H9 (cell line): ENCODE data around the gene LENG1. TPM values are rescaled to one million over a fixed set of nuclear protein-coding genes. Genes with fewer than 3 reads are reported as not detected.
A peak's percentile ranks its signal among the peaks of the same experiment; 100 is the strongest.

Experiments
- DNase-seq: peaks from one replicate; pipeline ENCODE4 v3.0.0-alpha.2; 2017
- H2AFZ ChIP-seq: one replicate; pipeline ENCODE4 v1.6.1; 2013; ENCODE audit warnings: mild to moderate bottlenecking, low read length, control low read depth, moderate library complexity
- H2AK5ac ChIP-seq: 2 replicates; pipeline ENCODE4 v1.6.1; 2013; ENCODE audit warnings: low read length, control low read depth, mixed read lengths; ENCODE audit not compliant: insufficient read length
- H2BK120ac ChIP-seq: one replicate; pipeline ENCODE4 v1.6.1; 2013; ENCODE audit warnings: low read depth, mild to moderate bottlenecking, low read length, control low read depth, inconsistent platforms; ENCODE audit not compliant: poor library complexity, severe bottlenecking
- H2BK12ac ChIP-seq: 2 replicates; pipeline ENCODE4 v1.6.1; 2013; ENCODE audit warnings: low read length, control low read depth, mixed read lengths, low read depth; ENCODE audit not compliant: insufficient read length
- H2BK15ac ChIP-seq: 2 replicates; pipeline ENCODE4 v1.6.1; 2013; ENCODE audit warnings: low read depth, low read length, control low read depth
- H2BK20ac ChIP-seq: one replicate; pipeline ENCODE4 v1.6.1; 2013; ENCODE audit warnings: low read depth, mild to moderate bottlenecking, low read length, control low read depth, inconsistent platforms; ENCODE audit not compliant: poor library complexity, severe bottlenecking
- H2BK5ac ChIP-seq: 2 replicates; pipeline ENCODE4 v1.6.1; 2013; ENCODE audit warnings: low read length, control low read depth, mixed read lengths; ENCODE audit not compliant: insufficient read length
- H3K14ac ChIP-seq: 2 replicates; pipeline ENCODE4 v1.6.1; 2013; ENCODE audit warnings: low read length, control low read depth; ENCODE audit not compliant: insufficient read depth
- H3K18ac ChIP-seq: 2 replicates; pipeline ENCODE4 v1.6.1; 2013; ENCODE audit warnings: low read depth, mild to moderate bottlenecking, mixed read lengths, low read length, control low read depth; ENCODE audit not compliant: insufficient read length
- H3K23ac ChIP-seq: 2 replicates; pipeline ENCODE4 v1.6.1; 2013; ENCODE audit warnings: low read length, control low read depth, mixed read lengths, low read depth; ENCODE audit not compliant: insufficient read length
- H3K23me2 ChIP-seq: 2 replicates; pipeline ENCODE4 v1.6.1; 2013; ENCODE audit warnings: low read depth, mild to moderate bottlenecking, mixed read lengths, low read length, control low read depth; ENCODE audit not compliant: insufficient read length, poor library complexity, severe bottlenecking
- H3K27ac ChIP-seq: 2 replicates; pipeline ENCODE4 v1.5.1; 2013; ENCODE audit warnings: low read length, control low read depth, mixed read lengths, low read depth; ENCODE audit not compliant: insufficient read length
- H3K27me3 ChIP-seq: 2 replicates; pipeline ENCODE4 v1.6.1; 2013; ENCODE audit warnings: low read length, control low read depth, inconsistent platforms; ENCODE audit not compliant: insufficient read depth
- H3K4ac ChIP-seq: 2 replicates; pipeline ENCODE4 v1.6.1; 2013; ENCODE audit warnings: low read depth, mild to moderate bottlenecking, control low read depth, inconsistent platforms, low read length, moderate library complexity
- H3K4me1 ChIP-seq: 2 replicates; pipeline ENCODE4 v1.6.1; 2013; ENCODE audit warnings: low read length, control low read depth, inconsistent platforms; ENCODE audit not compliant: insufficient read depth
- H3K4me2 ChIP-seq: 2 replicates; pipeline ENCODE4 v1.6.1; 2013; ENCODE audit warnings: low read length, control low read depth, mixed read lengths; ENCODE audit not compliant: insufficient read length, insufficient read depth
- H3K56ac ChIP-seq: 2 replicates; pipeline ENCODE4 v1.6.1; 2013; ENCODE audit warnings: low read depth, mild to moderate bottlenecking, mixed read lengths, low read length, control low read depth; ENCODE audit not compliant: insufficient read length
- H3K79me1 ChIP-seq: 2 replicates; pipeline ENCODE4 v1.6.1; 2013; ENCODE audit warnings: low read depth, mild to moderate bottlenecking, moderate library complexity, low read length, control low read depth, inconsistent platforms; ENCODE audit not compliant: insufficient read depth, poor library complexity, severe bottlenecking
- H3K79me2 ChIP-seq: 2 replicates; pipeline ENCODE4 v1.6.1; 2013; ENCODE audit warnings: low read length, control low read depth, inconsistent platforms; ENCODE audit not compliant: insufficient read depth
- H3K9ac ChIP-seq: 2 replicates; pipeline ENCODE4 v1.6.1; 2013; ENCODE audit warnings: low read length, control low read depth, mixed read lengths; ENCODE audit not compliant: insufficient read length; ENCODE audit errors: extremely low read depth
- H3K9me3 ChIP-seq: one replicate; pipeline ENCODE4 v1.6.1; 2013; ENCODE audit warnings: low read depth, low read length, inconsistent platforms; ENCODE audit not compliant: control insufficient read depth
- H3T11ph ChIP-seq: one replicate; pipeline ENCODE4 v1.6.1; 2013; ENCODE audit warnings: mild to moderate bottlenecking, low read length, control low read depth, inconsistent platforms
- H4K20me1 ChIP-seq: one replicate; pipeline ENCODE4 v1.6.1; 2013; ENCODE audit not compliant: control insufficient read depth, insufficient read length, insufficient read depth
- H4K5ac ChIP-seq: 2 replicates; pipeline ENCODE4 v1.6.1; 2013; ENCODE audit warnings: low read depth, mild to moderate bottlenecking, mixed read lengths, low read length, control low read depth; ENCODE audit not compliant: insufficient read length
- H4K8ac ChIP-seq: replicated peaks from 2 replicates; pipeline ENCODE4 v1.6.1; 2013; ENCODE audit warnings: low read length, control low read depth, mixed read lengths, low read depth; ENCODE audit not compliant: insufficient read length
- H4K91ac ChIP-seq: 2 replicates; pipeline ENCODE4 v1.6.1; 2013; ENCODE audit warnings: low read depth, mild to moderate bottlenecking, moderate library complexity, mixed read lengths, low read length, control low read depth; ENCODE audit not compliant: insufficient read length
- H3K27ac Mint-ChIP-seq, 3 experiments: 2 replicates in 2 of 3; 3 replicates in 1 of 3; pipeline ENCODE4 v1.8.0; 2020 to 2021; ENCODE audit warnings: mixed read lengths in 3 of 3, mild to moderate bottlenecking in 1 of 3, moderate library complexity in 1 of 3
- H3K27me3 Mint-ChIP-seq: 2 replicates; pipeline ENCODE4 v1.8.0; 2021; ENCODE audit warnings: low read depth, mild to moderate bottlenecking, moderate library complexity, mixed read lengths
- H3K36me3 Mint-ChIP-seq, 3 experiments: 2 replicates in 2 of 3; 3 replicates in 1 of 3; pipeline ENCODE4 v1.8.0; 2020 to 2021; ENCODE audit warnings: low read depth in 3 of 3, mixed read lengths in 3 of 3; ENCODE audit not compliant: insufficient read depth in 1 of 3
- H3K4me1 Mint-ChIP-seq, 2 experiments: 2 replicates each; pipeline ENCODE4 v1.8.0; 2020; ENCODE audit warnings: mixed read lengths in 2 of 2
- H3K4me3 Mint-ChIP-seq, 2 experiments: 2 replicates in 1 of 2; 3 replicates in 1 of 2; pipeline ENCODE4 v1.8.0; 2020 to 2021; ENCODE audit warnings: mild to moderate bottlenecking in 2 of 2, mixed read lengths in 2 of 2, moderate library complexity in 1 of 2
- H3K9me3 Mint-ChIP-seq, 2 experiments: 2 replicates in 1 of 2; 3 replicates in 1 of 2; pipeline ENCODE4 v1.8.0; 2020; ENCODE audit warnings: mild to moderate bottlenecking in 2 of 2, mixed read lengths in 2 of 2, moderate library complexity in 1 of 2
- WGBS: extraction: QIAGEN DNeasy Blood & Tissue Kit; methylation state at CpG from one replicate; pipeline ENCODE4 v1.1.7; 2013; ENCODE audit warnings: missing lambda C conversion rate, low lambda C conversion rate, mixed read lengths; ENCODE audit not compliant: insufficient read length; ENCODE audit errors: extremely low coverage; 5-methylcytosine and 5-hydroxymethylcytosine counted together
- total RNA-seq: library from RNA; stranded (reverse); gene quantifications from 2 replicates; pipeline ENCODE4 v1.2.1, GENCODE V29; 2021
- TF ChIP-seq, protein P1 (sequence below): fragments of 200-600 bp; sonication (generic); conservative IDR thresholded peaks from 3 replicates; pipeline ENCODE4 v1.8.0; 2021; ENCODE audit warnings: antibody characterized with exemption, mild to moderate bottlenecking

The LENG1 gene
- total RNA-seq, 1 experiment from 2014 or later: 7.1 TPM

DNA sequence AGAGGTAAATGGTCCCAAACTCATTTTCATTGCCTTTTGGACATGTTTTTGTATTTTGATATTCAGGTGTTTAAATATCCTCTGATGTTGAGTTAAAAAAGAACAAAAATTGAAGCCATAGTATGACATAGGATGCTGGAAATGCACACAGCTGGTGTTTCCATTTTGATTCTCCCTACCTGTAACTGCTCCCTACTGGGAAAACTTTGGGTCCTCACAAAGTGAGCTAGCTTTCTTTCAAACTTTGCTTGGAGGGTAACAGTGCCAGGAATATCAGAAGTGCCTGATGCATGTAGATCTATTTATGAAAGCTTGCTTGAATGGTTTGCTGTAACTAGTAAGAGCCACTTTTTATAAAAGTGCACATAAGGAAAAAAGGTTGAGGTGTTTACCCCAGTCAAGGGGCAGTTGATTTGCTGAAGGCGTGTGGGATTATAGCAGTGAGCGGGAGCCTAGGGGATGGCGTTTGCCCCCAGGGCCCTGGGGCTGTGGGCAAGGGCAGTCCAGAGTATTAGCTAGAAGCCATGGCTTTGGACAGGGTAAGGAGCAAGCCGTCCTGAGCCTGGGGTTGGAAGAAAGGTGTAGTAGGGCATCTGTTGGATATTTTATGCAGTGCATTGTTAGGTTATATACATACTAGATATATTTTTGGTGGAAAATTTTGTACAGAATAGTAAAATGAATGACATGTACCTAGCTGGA is 45.4 kb upstream of the LENG1 start:
- peaks cover 6% of the 10 kb centered on the region for H3K79me1 ChIP-seq
- peak overlapping the region; percentile 28 for H3K4me2 ChIP-seq
- no peaks in the 10 kb centered on the region for H3K9me3 ChIP-seq
- no peak overlapping the region for H2BK20ac ChIP-seq
- TF ChIP-seq, protein P1, sequence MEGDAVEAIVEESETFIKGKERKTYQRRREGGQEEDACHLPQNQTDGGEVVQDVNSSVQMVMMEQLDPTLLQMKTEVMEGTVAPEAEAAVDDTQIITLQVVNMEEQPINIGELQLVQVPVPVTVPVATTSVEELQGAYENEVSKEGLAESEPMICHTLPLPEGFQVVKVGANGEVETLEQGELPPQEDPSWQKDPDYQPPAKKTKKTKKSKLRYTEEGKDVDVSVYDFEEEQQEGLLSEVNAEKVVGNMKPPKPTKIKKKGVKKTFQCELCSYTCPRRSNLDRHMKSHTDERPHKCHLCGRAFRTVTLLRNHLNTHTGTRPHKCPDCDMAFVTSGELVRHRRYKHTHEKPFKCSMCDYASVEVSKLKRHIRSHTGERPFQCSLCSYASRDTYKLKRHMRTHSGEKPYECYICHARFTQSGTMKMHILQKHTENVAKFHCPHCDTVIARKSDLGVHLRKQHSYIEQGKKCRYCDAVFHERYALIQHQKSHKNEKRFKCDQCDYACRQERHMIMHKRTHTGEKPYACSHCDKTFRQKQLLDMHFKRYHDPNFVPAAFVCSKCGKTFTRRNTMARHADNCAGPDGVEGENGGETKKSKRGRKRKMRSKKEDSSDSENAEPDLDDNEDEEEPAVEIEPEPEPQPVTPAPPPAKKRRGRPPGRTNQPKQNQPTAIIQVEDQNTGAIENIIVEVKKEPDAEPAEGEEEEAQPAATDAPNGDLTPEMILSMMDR: no peak
- H4K91ac ChIP-seq: no peak overlapping the region
- peaks cover 3% of the 10 kb centered on the region for H3K4me1 ChIP-seq
- H3T11ph ChIP-seq: no peak overlapping the region
- Mint-ChIP-seq H3K36me3 (peaks cover 77 to 82% (median 80%) of the 10 kb centered on the region in 3 experiments), H3K27ac (peak overlapping the region in 1 of 3 experiments; percentile 76; a peak in 2 of 7 replicates), H3K27me3 (no peaks in the 10 kb centered on the region; the same call in 1 of the 2 replicates), H3K4me3 (peak overlapping the region; percentile 95 to 98), H3K9me3 (no peaks in the 10 kb centered on the region), H3K4me1 (peaks cover 49 to 73% of the 10 kb centered on the region in 2 experiments)
- peaks cover 3% of the 10 kb centered on the region for H4K20me1 ChIP-seq
- no peak overlapping the region for H3K27ac ChIP-seq
- no peak overlapping the region for H3K56ac ChIP-seq
- H2BK12ac ChIP-seq: no peak overlapping the region
- H4K8ac ChIP-seq: no peak overlapping the region
- no peak for DNase-seq
- H2BK5ac ChIP-seq: no peak overlapping the region
- H3K23ac ChIP-seq: no peak overlapping the region
- peaks cover 7% of the 10 kb centered on the region for H3K23me2 ChIP-seq
- no peak overlapping the region for H2BK120ac ChIP-seq
- H2AK5ac ChIP-seq: no peak overlapping the region
- no peaks in the 10 kb centered on the region for H3K27me3 ChIP-seq
- H4K5ac ChIP-seq: no peak overlapping the region
- no peak overlapping the region for H2BK15ac ChIP-seq
- WGBS: no CpG with 5 or more reads among the region's 4 CpGs
- no peak overlapping the region for H3K14ac ChIP-seq
- H3K79me2 ChIP-seq: peaks cover 39% of the 10 kb centered on the region
- H3K4ac ChIP-seq: no peak overlapping the region
- H3K9ac ChIP-seq: peak overlapping the region; percentile 29
- no peak overlapping the region for H2AFZ ChIP-seq
- no peak overlapping the region for H3K18ac ChIP-seq
